Fibroblast of the conjunctiva (primary cell): ENCODE measurements around the gene TCEAL3.
"Not testable (repeated sequence)": the region's sequence is repeated elsewhere in the genome, so short reads cannot be mapped to it uniquely, and the experiment has no call there.

ENCODE experiments used
- DNase-seq: peaks from one replicate; pipeline ENCODE4 v3.0.0-alpha.2; 2010; ENCODE audit warnings: low read depth

The TCEAL3 gene

GRCh38 chrX:103626855-103627254 is 19.1 kb downstream of the TCEAL3 start:
- no peak for DNase-seq

GRCh38 chrX:103628386-103629317 is 20.9 kb downstream of the TCEAL3 start, which contains the start of gene TCEAL1:
TCEAL1 (plus strand) TSS chrX:103628975; CDS start chrX:103629917, 942 bp downstream.
- no peak for DNase-seq

- peak; percentile 56 for DNase-seq
These were observed 21.8 kb downstream of the TCEAL3 start for GRCh38 chrX:103629318-103630170.

GRCh38 chrX:103630171-103630511 is 22.4 kb downstream of the TCEAL3 start:
- DNase-seq = no peak

- DNase-seq = no peak
These were observed 23.4 kb downstream of the TCEAL3 start for GRCh38 chrX:103631145-103631544.

- no peak for DNase-seq
These were observed 27.7 kb downstream of the TCEAL3 start for GRCh38 chrX:103635436-103635835.

- no peak for DNase-seq
These were observed 30.0 kb downstream of the TCEAL3 start for GRCh38 chrX:103637604-103638338.

- DNase-seq = not testable (repeated sequence)
These were observed 30.9 kb downstream of the TCEAL3 start for GRCh38 chrX:103638479-103639346.

GRCh38 chrX:103640401-103641155 is 32.8 kb downstream of the TCEAL3 start:
- DNase-seq = no peak

- DNase-seq = no peak
These were observed 36.4 kb downstream of the TCEAL3 start for GRCh38 chrX:103644125-103644524.

GRCh38 chrX:103647630-103648029 is 39.9 kb downstream of the TCEAL3 start:
- DNase-seq = no peak

- DNase-seq = no peak
These were observed 43.5 kb downstream of the TCEAL3 start for GRCh38 chrX:103651151-103651773.

- not testable (repeated sequence) for DNase-seq
These were observed 47.7 kb downstream of the TCEAL3 start for GRCh38 chrX:103655230-103656000.

GRCh38 chrX:103656617-103657016 is 48.9 kb downstream of the TCEAL3 start:
- no peak for DNase-seq

GRCh38 chrX:103657066-103657465 is 49.3 kb downstream of the TCEAL3 start:
- DNase-seq = not testable (repeated sequence)

GRCh38 chrX:103658681-103659433 is 51.1 kb downstream of the TCEAL3 start:
- no peak for DNase-seq

GRCh38 chrX:103659460-103659859 is 51.7 kb downstream of the TCEAL3 start:
- not testable (repeated sequence) for DNase-seq
